Prostate gland (tissue), 2 donors: Measurements from ENCODE around the gene ALPG.
"Not testable (repeated sequence)": the region's sequence is repeated elsewhere in the genome, so short reads cannot be mapped to it uniquely, and the experiment has no call there.

Experiments used
- POLR2AphosphoS5 ChIP-seq: sonication (generic); formaldehyde crosslinking; IDR thresholded peaks from one replicate; pipeline ENCODE4 v1.6.1; 2017; ENCODE audit warnings: antibody characterized with exemption
- TF ChIP-seq, protein P1 (sequence below), 4 experiments: fragments of 200-600 bp in 2 of 4; fragments of 450-650 bp in 2 of 4; sonication (generic) in 2 of 4; IDR thresholded peaks; 1 replicate in 3 of 4; 2 replicates in 1 of 4; pipeline ENCODE4 v1.5.1; 2016 to 2019; ENCODE audit warnings: antibody characterized with exemption in 4 of 4, mild to moderate bottlenecking in 2 of 4, moderate library complexity in 2 of 4

- TF ChIP-seq, protein P1, sequence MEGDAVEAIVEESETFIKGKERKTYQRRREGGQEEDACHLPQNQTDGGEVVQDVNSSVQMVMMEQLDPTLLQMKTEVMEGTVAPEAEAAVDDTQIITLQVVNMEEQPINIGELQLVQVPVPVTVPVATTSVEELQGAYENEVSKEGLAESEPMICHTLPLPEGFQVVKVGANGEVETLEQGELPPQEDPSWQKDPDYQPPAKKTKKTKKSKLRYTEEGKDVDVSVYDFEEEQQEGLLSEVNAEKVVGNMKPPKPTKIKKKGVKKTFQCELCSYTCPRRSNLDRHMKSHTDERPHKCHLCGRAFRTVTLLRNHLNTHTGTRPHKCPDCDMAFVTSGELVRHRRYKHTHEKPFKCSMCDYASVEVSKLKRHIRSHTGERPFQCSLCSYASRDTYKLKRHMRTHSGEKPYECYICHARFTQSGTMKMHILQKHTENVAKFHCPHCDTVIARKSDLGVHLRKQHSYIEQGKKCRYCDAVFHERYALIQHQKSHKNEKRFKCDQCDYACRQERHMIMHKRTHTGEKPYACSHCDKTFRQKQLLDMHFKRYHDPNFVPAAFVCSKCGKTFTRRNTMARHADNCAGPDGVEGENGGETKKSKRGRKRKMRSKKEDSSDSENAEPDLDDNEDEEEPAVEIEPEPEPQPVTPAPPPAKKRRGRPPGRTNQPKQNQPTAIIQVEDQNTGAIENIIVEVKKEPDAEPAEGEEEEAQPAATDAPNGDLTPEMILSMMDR (IDR thresholded peaks at IDR 0.05): not testable (repeated sequence)
- TF ChIP-seq POLR2AphosphoS5: not testable (repeated sequence)
These were observed 21.6 kb upstream of the ALPG start for GRCh38 chr2:232385058-232385457.
